Subcutaneous abdominal adipose tissue (tissue), 5 donors: ENCODE measurements around the gene MARCHF2.
A peak's percentile ranks its signal among the peaks of the same experiment; 100 is the strongest.
"Not testable (repeated sequence)": the region's sequence is repeated elsewhere in the genome, so short reads cannot be mapped to it uniquely, and the experiment has no call there.

Experiments
- H3K27ac ChIP-seq: one replicate; pipeline ENCODE4 v1.7.0; 2013; ENCODE audit warnings: low read depth, mild to moderate bottlenecking, inconsistent platforms, low read length, moderate library complexity
- H3K27me3 ChIP-seq, 5 donors: one replicate each; pipeline ENCODE4 v1.7.0; 2013; ENCODE audit warnings: low read length in 5 of 5, inconsistent platforms in 1 of 5; ENCODE audit not compliant: control insufficient read depth in 5 of 5, insufficient read depth in 4 of 5
- H3K36me3 ChIP-seq, 5 donors: one replicate each; pipeline ENCODE4 v1.7.0; 2013; ENCODE audit warnings: low read length in 5 of 5; ENCODE audit not compliant: control insufficient read depth in 5 of 5, insufficient read depth in 5 of 5
- H3K4me1 ChIP-seq, 5 donors: one replicate each; pipeline ENCODE4 v1.7.0; 2013; ENCODE audit warnings: low read length in 5 of 5, mild to moderate bottlenecking in 3 of 5, moderate library complexity in 1 of 5; ENCODE audit not compliant: control insufficient read depth in 5 of 5, insufficient read depth in 5 of 5
- H3K4me3 ChIP-seq, 5 donors: one replicate each; pipeline ENCODE4 v1.7.0; 2013; ENCODE audit warnings: low read length in 5 of 5, low read depth in 1 of 5
- H3K9ac ChIP-seq, 5 donors: one replicate each; pipeline ENCODE4 v1.7.0; 2013; ENCODE audit warnings: low read length in 5 of 5, mild to moderate bottlenecking in 4 of 5, moderate library complexity in 3 of 5
- H3K9me3 ChIP-seq, 5 donors: one replicate each; pipeline ENCODE4 v1.7.0; 2013; ENCODE audit warnings: low read length in 5 of 5; ENCODE audit not compliant: control insufficient read depth in 5 of 5
- donor health status: healthy.
- donor health status: healthy.
- donor health status: healthy.
- donor health status: healthy.
- donor health status: healthy.

Gene MARCHF2

DNA sequence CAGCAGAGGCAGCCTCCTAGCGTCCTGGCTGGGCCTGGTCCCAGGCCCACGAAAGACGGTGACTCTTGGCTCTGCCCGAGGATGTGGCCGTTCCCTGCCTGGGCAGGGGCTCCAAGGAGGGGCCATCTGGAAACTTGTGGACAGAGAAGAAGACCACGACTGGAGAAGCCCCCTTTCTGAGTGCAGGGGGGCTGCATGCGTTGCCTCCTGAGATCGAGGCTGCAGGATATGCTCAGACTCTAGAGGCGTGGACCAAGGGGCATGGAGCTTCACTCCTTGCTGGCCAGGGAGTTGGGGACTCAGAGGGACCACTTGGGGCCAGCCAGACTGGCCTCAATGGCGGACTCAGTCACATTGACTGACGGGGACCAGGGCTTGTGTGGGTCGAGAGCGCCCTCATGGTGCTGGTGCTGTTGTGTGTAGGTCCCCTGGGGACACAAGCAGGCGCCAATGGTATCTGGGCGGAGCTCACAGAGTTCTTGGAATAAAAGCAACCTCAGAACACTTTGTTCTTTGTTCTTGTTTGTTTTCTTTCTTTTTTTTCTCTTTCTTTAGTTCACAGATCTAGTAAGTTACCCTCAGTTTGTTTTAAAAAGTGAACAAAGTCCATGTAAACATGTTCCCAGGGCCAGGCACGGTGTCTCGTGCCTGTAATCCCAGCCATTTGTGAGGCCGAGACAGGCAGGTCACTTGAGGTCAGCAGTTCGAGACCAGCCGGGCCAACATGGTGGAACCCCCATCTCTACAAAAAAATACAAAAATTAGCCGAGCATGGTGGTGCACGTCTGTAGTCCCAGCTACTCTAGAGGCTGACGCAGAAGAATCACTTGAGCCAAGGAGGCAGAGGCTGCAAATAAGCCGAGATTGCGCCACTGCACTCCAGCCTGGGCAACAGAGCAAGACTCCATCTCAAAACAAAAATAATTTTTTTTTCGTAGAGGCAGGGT lies 39.0 kb upstream of the MARCHF2 start:
- Histone ChIP-seq H3K4me1 (peaks cover 4 to 42% (median 29%) of the 10 kb centered on the region in 5 donors), H3K9ac (no peak overlapping the region), H3K4me3 (peak overlapping the region in 1 of 5 donors; percentile 9), H3K27ac (peak overlapping the region; percentile 46), H3K9me3 (no peaks in the 10 kb centered on the region), H3K36me3 (peaks cover 0 to 34% (median 29%) of the 10 kb centered on the region in 5 donors), H3K27me3 (no peaks in the 10 kb centered on the region)

DNA sequence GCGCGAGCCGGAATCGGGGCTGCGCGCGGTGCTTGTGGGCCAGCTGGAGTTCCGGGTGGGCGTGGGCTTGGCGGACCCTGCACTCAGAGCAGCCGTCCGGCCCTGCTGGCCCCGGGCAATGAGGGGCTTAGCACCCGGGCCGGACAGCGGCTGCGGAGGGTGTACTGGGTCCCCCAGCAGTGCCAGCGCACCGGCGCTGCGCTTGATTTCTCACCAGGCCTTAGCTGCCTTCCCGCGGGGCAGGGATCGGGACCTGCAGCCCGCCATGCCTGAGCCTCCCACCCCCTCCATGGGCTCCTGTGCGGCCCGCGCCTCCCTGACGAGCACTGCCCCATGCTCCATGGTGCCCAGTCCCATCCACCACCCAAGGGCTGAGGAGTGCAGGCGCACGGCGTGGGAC lies 37.3 kb upstream of the MARCHF2 start:
- not testable (repeated sequence) for H3K27me3 ChIP-seq, H3K9me3 ChIP-seq, H3K4me3 ChIP-seq, H3K27ac ChIP-seq, H3K9ac ChIP-seq
- Histone ChIP-seq H3K36me3 (peaks cover 0 to 29% (median 24%) of the 10 kb centered on the region in 5 donors), H3K4me1 (peaks cover 4 to 27% (median 21%) of the 10 kb centered on the region in 5 donors)

DNA sequence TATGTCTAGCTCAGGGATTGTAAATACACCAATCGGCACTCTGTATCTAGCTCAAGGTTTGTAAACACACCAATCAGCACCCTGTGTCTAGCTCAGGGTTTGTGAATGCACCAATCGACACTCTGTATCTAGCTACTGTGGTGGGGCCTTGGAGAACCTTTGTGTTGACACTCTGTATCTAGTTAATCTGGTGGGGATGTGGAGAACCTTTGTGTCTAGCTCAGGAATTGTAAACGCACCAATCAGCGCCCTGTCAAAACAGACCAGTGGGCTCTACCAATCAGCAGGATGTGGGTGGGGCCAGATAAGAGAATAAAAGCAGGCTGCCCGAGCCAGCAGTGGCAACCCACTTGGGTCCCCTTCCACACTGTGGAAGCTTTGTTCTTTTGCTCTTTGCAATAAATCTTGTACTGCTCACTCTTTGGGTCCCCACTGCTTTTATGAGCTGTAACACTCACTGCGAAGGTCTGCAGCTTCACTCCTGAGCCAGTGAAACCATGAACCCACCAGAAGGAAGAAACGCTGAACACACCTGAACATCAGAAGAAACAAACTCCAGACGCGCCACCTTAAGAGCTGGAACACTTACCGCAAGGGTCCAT lies 36.6 kb upstream of the MARCHF2 start:
- peaks cover 0 to 22% (median 19%) of the 10 kb centered on the region in 5 donors for H3K36me3 ChIP-seq
- H3K4me1 ChIP-seq, result peaks cover 2 to 20% (median 14%) of the 10 kb centered on the region in 5 donors
- H3K9ac ChIP-seq, H3K4me3 ChIP-seq, H3K9me3 ChIP-seq, H3K27me3 ChIP-seq, H3K27ac ChIP-seq: not testable (repeated sequence)

DNA sequence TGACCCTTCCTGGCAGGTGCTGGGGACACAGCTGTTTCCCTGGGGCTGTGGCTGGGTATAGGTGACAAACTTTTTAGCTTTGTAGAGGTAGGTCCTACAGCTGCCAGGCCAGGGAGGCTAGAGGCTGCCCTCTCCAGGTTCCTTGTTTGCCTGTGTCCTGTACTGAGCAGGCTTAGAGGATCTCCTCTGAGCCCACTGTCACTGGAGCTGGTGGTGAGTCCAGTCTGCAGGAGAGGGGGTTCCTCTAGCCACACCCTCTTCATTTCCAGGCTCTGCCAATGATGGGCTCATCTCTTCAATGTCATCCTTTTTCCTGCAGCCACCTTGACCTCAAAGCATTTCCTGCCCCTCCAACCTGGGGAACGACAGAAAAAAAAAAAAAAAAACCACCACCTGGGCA lies 35.5 kb upstream of the MARCHF2 start:
- H3K4me3 ChIP-seq, result no peak overlapping the region
- peaks cover 0 to 17% (median 16%) of the 10 kb centered on the region in 5 donors for H3K36me3 ChIP-seq
- H3K27ac ChIP-seq, result no peak overlapping the region
- H3K4me1 ChIP-seq, result peaks cover 2 to 16% (median 12%) of the 10 kb centered on the region in 5 donors
- no peaks in the 10 kb centered on the region for H3K27me3 ChIP-seq
- H3K9me3 ChIP-seq, result no peaks in the 10 kb centered on the region
- H3K9ac ChIP-seq, result no peak overlapping the region

DNA sequence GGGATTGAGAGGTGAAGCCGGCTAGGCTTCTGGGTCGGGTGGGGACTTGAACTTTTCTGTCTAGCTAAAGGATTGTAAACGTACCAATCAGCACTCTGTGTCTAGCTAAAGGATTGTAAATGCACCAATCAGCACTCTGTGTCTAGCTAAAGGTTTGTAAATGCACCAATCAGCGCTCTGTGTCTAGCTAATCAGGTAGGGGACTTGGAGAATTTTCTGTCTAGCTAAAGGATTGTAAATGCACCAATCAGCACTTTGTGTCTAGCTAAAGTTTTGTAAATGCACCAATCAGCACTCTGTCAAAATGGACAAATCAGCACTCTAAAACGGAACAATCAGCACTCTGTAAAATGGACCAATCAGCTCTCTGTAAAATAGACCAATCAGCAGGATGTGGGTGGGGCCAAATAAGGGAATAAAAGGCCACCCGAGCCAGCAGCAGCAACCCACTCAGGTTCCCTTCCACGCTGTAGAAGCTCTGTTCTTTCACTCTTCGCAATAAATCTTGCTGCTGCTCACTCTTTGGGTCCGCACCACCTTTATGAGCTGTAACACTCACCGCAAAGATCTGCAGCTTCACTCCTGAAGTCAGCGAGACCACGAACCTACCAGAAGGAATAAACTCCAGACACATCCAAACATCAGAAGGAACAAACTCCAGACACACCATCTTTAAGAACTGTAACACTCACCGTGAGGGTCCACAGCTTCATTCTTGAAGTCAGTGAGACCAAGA lies 33.8 kb upstream of the MARCHF2 start:
- H3K9me3 ChIP-seq, H3K4me3 ChIP-seq: not testable (repeated sequence)

DNA sequence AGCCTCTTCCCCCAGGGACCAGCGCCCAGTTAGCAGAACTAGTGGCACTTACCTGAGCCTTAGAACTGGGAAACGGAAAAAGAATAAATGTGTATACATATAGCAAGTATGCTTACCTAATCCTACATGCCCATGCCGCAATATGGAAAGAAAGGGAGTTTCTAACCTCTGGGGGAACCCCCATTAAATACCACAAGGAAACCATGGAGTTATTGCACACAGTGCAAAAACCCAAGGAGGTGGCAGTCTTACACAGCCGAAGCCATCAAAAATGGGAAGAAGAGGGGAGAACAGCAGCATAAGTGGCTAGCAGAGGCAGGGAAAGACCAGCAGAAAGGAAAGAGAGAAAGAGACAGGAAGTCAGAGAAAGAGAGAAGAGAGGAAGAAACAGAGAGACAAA lies 28.5 kb upstream of the MARCHF2 start:
- H3K4me3 ChIP-seq, H3K27ac ChIP-seq, H3K9ac ChIP-seq, H3K27me3 ChIP-seq, H3K9me3 ChIP-seq, H3K36me3 ChIP-seq, H3K4me1 ChIP-seq: not testable (repeated sequence)

More for the DNA sequence above, 33.8 kb upstream of the MARCHF2 start:
- not testable (repeated sequence) for H3K27ac ChIP-seq, H3K9ac ChIP-seq, H3K27me3 ChIP-seq, H3K36me3 ChIP-seq, H3K4me1 ChIP-seq

DNA sequence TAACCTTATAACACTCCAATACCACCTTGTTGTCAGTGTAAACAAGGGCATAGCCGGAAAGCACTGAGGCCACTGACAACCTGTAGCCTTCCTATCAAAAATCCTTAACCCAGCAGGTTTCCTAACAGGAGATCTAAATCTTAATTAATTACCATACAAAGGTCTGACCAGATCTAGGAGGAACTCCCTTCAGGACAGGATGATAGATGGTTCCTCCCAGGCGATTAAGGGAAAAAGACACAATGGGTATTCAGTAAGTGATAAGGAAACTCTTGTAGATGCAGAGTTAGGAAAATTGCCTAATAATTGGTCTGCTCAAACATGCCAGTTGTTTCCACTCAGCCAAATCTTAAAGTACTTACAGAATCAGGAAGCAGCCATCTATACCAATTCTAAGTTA lies 28.0 kb upstream of the MARCHF2 start:
- H3K9ac ChIP-seq, H3K36me3 ChIP-seq, H3K4me3 ChIP-seq, H3K9me3 ChIP-seq, H3K27ac ChIP-seq, H3K4me1 ChIP-seq, H3K27me3 ChIP-seq: not testable (repeated sequence)

DNA sequence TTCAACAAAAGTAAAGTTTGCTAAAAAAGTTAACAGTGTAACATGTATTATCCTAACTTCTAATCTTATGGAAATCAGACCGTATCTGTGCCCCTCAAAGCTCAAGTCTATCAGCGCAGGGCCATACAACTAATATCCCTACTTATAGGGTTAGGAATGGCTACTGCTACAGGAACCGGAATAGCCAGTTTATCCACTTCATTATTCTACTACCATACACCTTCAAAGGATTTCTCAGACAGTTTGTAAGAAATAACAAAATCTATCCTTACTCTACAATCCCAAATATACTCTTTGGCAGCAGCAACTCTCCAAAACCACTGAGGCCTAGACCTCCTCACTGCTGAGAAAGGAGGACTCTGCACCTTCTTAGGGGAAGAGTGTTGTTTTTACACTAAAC lies 27.5 kb upstream of the MARCHF2 start:
- H3K4me3 ChIP-seq, H3K9ac ChIP-seq, H3K36me3 ChIP-seq, H3K9me3 ChIP-seq, H3K27ac ChIP-seq, H3K27me3 ChIP-seq, H3K4me1 ChIP-seq: not testable (repeated sequence)

DNA sequence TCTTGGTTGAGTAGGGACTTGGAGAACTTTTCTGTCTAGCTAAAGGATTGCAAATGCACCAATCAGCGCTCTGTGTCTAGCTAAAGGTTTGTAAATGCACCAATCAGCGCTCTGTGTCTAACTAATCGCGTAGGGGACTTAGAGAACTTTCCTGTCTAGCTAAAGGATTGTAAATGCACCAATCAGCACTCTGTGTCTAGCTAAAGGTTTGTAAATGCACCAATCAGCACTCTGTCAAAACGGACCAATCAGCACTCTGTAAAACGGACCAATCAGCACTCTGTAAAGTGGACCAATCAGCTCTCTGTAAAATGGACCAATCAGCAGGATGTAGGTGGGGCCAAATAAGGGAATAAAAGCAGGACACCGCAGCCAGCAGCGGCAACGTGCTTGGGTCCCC lies 26.7 kb upstream of the MARCHF2 start:
- H3K4me3 ChIP-seq, H3K36me3 ChIP-seq, H3K27ac ChIP-seq, H3K9ac ChIP-seq, H3K27me3 ChIP-seq, H3K9me3 ChIP-seq: not testable (repeated sequence)
- H3K4me1 ChIP-seq, result peaks cover 3 to 15% (median 14%) of the 10 kb centered on the region in 5 donors

DNA sequence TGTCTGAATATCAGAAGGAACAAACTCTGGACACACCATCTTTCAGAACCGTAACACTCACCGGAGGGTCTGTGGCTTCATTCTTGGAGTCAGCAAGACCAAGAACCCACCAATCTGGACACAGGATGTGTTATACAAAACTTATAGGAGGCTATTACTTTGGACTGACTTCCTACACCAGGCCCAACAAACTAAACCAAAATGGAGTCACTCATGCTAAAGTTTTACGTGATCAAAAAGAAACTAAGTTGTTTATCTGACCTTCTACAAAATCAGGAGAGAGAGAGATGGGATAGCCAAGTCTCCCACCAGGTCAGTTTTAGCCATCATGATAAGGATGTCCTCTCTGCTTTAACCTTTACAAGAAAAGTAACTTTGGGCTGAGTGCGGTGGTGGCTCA lies 26.1 kb upstream of the MARCHF2 start:
- no peaks in the 10 kb centered on the region for H3K36me3 ChIP-seq
- H3K4me3 ChIP-seq, result no peak overlapping the region
- no peaks in the 10 kb centered on the region for H3K27me3 ChIP-seq
- no peak overlapping the region for H3K9ac ChIP-seq
- H3K9me3 ChIP-seq, result peaks cover 0 to 4% (median 0%) of the 10 kb centered on the region in 5 donors
- H3K4me1 ChIP-seq, result peaks cover 7 to 21% (median 19%) of the 10 kb centered on the region in 5 donors
- no peak overlapping the region for H3K27ac ChIP-seq
